Progenitor cell of endocrine pancreas (in vitro differentiated cells): ENCODE data around the gene ULBP1. TPM values are rescaled to one million over a fixed set of nuclear protein-coding genes. Genes with fewer than 3 reads are reported as not detected.
"Not testable (repeated sequence)": the region's sequence is repeated elsewhere in the genome, so short reads cannot be mapped to it uniquely, and the experiment has no call there.

ENCODE experiments used
- DNase-seq: peaks from one replicate; pipeline ENCODE4 v3.0.0; 2021; ENCODE audit warnings: low spot score; ENCODE audit not compliant: unreplicated experiment
- H3K27ac Mint-ChIP-seq: 2 replicates; pipeline ENCODE4 v1.8.0; 2021; ENCODE audit warnings: mild to moderate bottlenecking, moderate library complexity, mixed read lengths
- H3K27me3 Mint-ChIP-seq: 2 replicates; pipeline ENCODE4 v1.8.0; 2021; ENCODE audit warnings: mixed read lengths
- H3K36me3 Mint-ChIP-seq: 2 replicates; pipeline ENCODE4 v1.8.0; 2022; ENCODE audit warnings: mixed read lengths; ENCODE audit not compliant: insufficient read depth
- H3K4me1 Mint-ChIP-seq: 2 replicates; pipeline ENCODE4 v1.8.0; 2021; ENCODE audit warnings: low read depth, mixed read lengths
- H3K4me3 Mint-ChIP-seq: 2 replicates; pipeline ENCODE4 v1.8.0; 2021; ENCODE audit warnings: low read depth, mild to moderate bottlenecking, moderate library complexity, mixed read lengths
- H3K9me3 Mint-ChIP-seq: 2 replicates; pipeline ENCODE4 v1.8.0; 2021; ENCODE audit warnings: low read depth, mixed read lengths
- total RNA-seq: library from RNA; stranded (reverse); gene quantifications from 2 replicates; pipeline ENCODE4 v1.2.1, GENCODE V29; 2021
- TF ChIP-seq, protein P1 (sequence below): fragments of 200-600 bp; sonication (generic); IDR thresholded peaks from one replicate; pipeline ENCODE4 v1.5.0; 2021; ENCODE audit warnings: antibody characterized with exemption, mild to moderate bottlenecking; ENCODE audit not compliant: unreplicated experiment

ULBP1 gene
- total RNA-seq, 1 donor from 2014 or later = 0.60 TPM

DNA sequence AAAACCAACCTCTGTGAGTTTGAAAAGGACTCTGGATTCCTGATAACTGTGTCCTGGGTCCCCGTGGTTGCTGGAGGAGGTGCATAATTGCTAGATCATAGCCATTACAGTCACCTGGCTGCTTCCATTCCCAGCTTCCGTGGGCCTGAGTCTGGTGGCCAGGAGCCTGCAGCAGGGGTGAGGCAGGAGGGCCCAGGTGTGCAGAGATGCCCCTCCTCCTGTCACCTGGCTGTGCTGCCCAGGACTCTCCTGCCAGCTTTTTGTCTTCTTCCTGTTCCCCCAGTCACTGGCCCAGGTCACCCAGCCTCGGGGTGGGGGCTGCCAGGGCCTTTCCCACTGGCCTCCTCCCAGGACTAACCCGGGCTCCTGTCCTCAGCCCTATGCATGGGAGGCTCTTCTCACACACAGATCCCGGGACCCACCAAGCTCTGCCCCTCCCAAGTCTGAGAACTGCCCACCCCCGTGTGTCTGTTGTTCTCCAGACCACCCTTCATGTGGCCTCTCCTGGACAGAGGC lies 31.6 kb downstream of the ULBP1 start:
- H3K4me3 Mint-ChIP-seq = no peak overlapping the region
- H3K27ac Mint-ChIP-seq = no peak overlapping the region
- TF ChIP-seq, protein P1, sequence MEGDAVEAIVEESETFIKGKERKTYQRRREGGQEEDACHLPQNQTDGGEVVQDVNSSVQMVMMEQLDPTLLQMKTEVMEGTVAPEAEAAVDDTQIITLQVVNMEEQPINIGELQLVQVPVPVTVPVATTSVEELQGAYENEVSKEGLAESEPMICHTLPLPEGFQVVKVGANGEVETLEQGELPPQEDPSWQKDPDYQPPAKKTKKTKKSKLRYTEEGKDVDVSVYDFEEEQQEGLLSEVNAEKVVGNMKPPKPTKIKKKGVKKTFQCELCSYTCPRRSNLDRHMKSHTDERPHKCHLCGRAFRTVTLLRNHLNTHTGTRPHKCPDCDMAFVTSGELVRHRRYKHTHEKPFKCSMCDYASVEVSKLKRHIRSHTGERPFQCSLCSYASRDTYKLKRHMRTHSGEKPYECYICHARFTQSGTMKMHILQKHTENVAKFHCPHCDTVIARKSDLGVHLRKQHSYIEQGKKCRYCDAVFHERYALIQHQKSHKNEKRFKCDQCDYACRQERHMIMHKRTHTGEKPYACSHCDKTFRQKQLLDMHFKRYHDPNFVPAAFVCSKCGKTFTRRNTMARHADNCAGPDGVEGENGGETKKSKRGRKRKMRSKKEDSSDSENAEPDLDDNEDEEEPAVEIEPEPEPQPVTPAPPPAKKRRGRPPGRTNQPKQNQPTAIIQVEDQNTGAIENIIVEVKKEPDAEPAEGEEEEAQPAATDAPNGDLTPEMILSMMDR = no peak
- H3K9me3 Mint-ChIP-seq = no peaks in the 10 kb centered on the region
- DNase-seq = no peak
- no peaks in the 10 kb centered on the region for H3K36me3 Mint-ChIP-seq
- H3K4me1 Mint-ChIP-seq = peaks cover 9% of the 10 kb centered on the region
- peaks cover 68% of the 10 kb centered on the region for H3K27me3 Mint-ChIP-seq

DNA sequence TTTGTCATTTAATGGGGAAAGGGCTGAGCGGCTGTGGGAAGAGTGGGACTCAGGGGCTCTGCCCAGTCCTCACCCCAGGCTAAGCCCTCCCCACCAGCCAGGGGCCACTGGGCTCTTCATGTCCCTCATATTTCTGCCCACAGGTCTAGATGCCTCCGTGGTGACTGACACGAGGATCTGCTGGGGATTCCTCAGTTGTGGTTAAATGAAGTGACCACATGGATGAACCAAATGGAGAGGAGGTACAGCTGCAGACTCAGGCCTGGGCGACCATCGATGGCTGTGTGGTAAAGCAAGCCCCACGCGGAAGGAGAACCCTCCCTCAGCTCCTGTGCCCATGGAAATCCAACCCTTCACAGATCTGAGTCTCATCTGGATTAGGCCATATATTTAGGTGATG lies 32.2 kb downstream of the ULBP1 start:
- H3K36me3 Mint-ChIP-seq = no peaks in the 10 kb centered on the region
- H3K27me3 Mint-ChIP-seq = peaks cover 69% of the 10 kb centered on the region
- no peaks in the 10 kb centered on the region for H3K9me3 Mint-ChIP-seq
- peaks cover 5% of the 10 kb centered on the region for H3K4me1 Mint-ChIP-seq
- no peak for DNase-seq
- TF ChIP-seq, protein P1 = no peak
- H3K27ac Mint-ChIP-seq = no peak overlapping the region
- no peak overlapping the region for H3K4me3 Mint-ChIP-seq

DNA sequence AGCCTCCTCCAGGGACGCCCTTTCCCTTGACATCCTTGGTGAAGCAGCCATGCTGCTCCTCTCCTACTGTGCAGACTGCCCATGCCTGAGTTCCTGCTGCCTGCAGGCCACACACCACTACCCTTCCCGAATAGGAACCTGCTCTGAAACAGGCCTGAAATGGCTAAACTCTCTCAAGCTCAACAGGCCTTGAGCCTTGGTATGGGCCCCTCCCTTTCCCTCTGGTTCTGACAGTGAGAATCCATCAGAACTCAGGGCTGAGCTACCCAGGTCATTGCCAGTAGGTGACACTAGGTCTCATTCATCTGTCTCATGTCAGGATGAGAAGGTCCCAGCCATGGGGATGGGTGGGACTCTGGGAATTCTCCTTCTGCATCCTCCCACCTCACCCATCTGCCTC lies 35.9 kb downstream of the ULBP1 start:
- TF ChIP-seq, protein P1 = no peak
- no peak overlapping the region for H3K4me3 Mint-ChIP-seq
- no peaks in the 10 kb centered on the region for H3K9me3 Mint-ChIP-seq
- no peak overlapping the region for H3K27ac Mint-ChIP-seq
- DNase-seq = no peak
- H3K27me3 Mint-ChIP-seq = peaks cover 55% of the 10 kb centered on the region
- H3K36me3 Mint-ChIP-seq = no peaks in the 10 kb centered on the region
- peaks cover 3% of the 10 kb centered on the region for H3K4me1 Mint-ChIP-seq

DNA sequence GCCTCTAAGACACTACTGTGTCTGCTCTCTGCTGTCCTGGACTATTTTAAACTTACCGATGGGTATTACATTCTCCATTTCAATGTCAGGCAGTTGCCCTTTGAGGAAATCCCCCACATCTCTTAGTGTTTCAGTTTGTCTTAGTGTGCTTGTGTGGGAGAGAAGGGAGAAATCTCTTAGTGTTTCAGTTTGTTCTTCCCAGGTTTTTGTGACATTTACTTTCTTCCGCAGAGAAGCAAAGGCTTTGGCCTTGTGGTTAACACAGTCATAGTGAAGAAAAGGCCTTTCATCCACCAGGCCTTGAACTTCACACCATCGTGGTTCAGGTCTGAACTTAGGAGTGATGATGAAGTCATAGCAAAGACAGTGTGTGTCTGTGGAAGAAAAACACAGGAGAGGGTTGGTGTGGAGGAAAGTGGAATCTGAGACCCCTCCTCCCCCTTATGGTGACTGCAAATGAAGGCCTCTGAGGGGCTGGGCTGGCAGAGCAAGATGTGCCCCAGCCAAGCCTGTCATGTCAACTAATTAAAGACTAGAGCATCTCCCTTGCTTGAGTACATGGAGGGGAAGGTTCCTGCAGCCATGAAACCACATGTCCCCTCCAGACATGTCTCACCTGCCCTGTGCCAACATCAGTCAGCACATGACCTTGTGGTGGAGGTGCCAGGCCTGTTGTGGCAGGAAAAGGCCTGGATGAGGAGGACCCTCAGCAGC lies 37.7 kb downstream of the ULBP1 start:
- Mint-ChIP-seq H3K27ac (no peak overlapping the region), H3K4me3 (no peak overlapping the region), H3K4me1 (peaks cover 3% of the 10 kb centered on the region), H3K36me3 (no peaks in the 10 kb centered on the region), H3K27me3 (peaks cover 48% of the 10 kb centered on the region), H3K9me3 (no peaks in the 10 kb centered on the region)
- DNase-seq = no peak
- TF ChIP-seq, protein P1 = no peak

DNA sequence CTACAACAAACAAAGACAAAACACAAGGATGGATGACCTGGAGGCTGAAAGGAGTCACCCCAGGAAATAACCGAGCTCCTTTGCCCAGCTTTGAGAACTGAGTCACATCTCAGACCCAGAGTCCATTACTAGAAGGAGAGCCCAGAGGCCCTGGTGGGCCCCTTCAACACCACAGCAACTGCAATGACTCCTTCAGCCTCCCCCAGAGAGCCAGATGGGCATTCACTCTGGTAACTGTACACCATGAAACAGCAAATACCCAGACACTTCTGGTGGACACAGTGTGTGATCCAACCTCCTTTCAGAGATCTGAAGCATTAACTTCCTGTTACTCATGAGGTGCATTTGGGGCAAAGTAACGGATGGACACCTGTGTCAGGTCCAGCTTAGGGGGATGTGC lies 39.0 kb downstream of the ULBP1 start:
- no peak for DNase-seq
- no peaks in the 10 kb centered on the region for H3K36me3 Mint-ChIP-seq
- TF ChIP-seq, protein P1 = no peak
- H3K9me3 Mint-ChIP-seq = no peaks in the 10 kb centered on the region
- H3K27me3 Mint-ChIP-seq = peaks cover 41% of the 10 kb centered on the region
- no peak overlapping the region for H3K27ac Mint-ChIP-seq
- H3K4me3 Mint-ChIP-seq = no peak overlapping the region
- H3K4me1 Mint-ChIP-seq = peaks cover 3% of the 10 kb centered on the region

DNA sequence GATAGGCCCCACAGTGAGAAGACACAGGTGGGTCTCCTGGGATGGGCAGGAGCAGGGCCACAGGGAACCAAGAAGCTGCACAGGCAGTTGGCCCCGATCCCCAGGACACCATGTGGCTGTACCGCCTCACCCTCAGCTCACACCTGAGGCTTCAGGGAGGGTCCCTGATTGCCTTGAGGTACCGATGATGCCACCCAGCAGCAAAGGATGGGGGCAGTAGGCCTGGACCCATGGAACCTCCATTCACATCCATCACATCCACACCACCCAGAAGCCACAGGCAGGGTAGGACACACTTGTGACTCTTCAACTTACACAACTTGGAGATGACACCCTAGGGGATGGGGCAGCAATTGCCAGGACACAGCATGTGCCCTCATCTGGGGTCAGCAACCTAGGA lies 39.9 kb downstream of the ULBP1 start:
- H3K36me3 Mint-ChIP-seq, H3K27ac Mint-ChIP-seq, H3K9me3 Mint-ChIP-seq, H3K4me1 Mint-ChIP-seq, DNase-seq: not testable (repeated sequence)
- Mint-ChIP-seq H3K27me3 (peaks cover 45% of the 10 kb centered on the region), H3K4me3 (peak overlapping the region; percentile 87)
